ENCODE measurements around the gene DNAJC6.

DNAJC6 gene

DNA sequence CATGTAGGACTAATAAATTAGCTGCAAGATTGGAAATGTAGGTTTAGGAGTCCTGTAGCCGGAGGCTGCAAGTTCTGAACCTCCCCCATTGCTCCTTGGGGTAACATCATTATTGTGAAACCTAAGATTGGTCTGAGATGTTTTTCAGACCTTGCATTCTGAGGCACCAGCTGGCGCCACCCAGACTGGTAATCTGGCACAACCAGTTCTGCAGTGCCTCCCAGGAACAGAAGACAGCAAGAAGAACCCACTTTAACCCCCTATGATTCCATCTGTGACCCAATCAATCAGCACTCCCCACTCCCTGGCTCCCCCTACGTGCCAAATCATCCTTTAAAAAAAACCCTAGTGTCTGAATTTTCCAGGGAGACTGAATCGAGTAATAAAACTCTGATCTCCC lies 11.6 kb upstream of the DNAJC6 start:
- no peak for DNase-seq

DNA sequence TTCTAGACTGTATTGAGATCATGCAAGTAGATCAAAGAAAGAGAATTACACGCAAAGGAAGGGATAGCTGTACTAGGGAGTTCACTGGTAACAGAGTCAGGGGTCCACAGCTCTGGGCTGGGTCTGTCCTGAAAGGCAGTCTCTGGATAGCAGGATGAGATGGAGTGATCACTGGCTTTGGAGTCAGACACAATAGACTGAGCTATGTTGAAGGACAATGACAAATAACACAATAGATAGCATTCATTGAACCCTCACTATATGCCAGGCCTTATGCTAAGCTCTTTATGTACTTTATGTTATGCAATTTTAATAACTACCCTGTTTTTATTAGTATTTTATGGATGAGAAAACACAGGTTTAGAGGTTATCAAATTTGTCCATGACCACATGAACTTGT lies 10.0 kb upstream of the DNAJC6 start:
- DNase-seq = no peak

DNA sequence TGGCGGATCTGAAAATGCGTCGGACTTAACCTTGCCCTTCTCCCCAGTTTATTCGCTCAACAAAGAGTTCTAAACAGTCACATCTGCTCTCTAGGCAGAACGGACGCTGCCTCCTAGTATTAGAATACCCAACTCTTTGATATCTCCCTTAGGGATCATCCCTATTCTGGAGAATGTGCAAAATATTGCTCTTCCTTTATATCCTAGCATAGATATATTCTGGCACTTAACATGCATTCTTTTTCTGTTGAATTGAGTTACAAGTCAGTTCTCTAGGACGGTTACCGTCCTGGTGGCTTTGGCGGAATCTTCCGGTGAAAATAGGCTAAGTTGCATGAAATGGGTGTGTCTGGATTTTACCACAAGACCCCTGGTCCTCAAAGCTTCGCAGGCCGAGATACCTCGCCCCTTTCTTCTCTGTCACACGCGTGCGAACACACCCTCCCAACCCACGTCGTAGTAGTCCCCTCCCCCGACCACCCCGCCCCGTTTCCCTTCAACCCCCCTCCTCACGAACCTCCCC lies 501 bp upstream of the DNAJC6 start:
- no peak for DNase-seq

DNA sequence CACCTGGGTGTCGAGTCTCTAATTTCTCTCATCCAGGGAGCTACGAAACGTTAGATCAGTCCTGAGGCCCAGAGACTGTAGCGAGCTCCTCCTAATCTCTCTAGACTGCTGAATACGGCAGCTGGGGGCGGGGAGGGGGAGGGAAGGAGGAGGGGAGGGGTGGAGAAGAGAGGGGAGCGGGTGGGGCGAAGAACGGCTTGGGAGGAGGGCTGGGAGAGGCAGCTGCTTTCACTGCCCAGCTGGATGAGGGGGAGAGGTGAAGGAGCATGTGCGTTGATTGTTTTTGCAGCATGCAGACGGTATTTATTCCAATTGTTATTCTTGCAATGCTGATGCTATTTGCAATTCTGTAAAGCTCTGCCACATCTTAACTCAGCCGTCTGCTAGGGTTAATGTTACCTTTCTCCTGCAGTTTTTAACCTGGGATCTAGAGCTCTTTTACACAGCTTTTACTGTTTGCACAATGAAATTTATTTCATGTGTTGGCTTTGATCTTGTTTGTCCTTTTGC lies 790 bp downstream of the DNAJC6 start:
- no peak for DNase-seq

DNA sequence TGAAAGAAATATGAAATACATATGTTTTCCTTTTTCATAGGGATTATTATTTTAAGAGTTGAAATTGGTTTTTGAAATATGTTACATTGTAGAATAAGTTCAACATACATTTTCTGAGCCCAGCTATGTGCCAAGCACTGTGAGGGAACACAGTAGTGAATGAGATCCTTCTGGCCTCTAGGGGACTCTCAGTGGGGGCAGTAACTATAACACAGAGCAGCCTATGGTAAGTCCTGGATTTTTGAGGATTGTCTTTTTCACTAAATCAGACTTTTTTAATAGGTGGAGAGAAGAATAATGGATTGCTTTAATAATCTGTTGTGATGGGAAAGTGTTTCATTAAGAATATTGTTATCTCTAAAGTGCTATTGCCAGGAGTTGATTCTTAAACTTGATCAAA lies 2.4 kb downstream of the DNAJC6 start:
- DNase-seq = no peak

DNA sequence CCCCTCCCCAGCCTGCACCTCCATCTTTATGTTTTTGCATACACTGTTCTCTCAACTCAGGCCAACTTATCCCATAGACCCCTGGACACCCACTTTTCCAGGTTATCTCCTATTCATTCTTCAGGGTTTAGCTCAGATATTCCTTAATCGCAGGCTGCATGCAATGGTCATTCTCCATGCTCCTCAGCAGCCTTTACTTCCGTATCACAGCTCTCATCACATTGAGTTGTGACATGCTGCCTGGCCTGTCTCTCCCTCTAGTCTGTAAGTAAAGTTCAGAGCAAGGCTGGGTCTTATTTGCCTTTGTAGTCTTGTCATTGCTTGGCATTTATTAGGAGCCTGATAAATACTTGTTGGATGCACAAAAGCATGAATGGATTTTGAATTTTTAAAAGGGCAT lies 6.9 kb downstream of the DNAJC6 start:
- no peak for DNase-seq

DNA sequence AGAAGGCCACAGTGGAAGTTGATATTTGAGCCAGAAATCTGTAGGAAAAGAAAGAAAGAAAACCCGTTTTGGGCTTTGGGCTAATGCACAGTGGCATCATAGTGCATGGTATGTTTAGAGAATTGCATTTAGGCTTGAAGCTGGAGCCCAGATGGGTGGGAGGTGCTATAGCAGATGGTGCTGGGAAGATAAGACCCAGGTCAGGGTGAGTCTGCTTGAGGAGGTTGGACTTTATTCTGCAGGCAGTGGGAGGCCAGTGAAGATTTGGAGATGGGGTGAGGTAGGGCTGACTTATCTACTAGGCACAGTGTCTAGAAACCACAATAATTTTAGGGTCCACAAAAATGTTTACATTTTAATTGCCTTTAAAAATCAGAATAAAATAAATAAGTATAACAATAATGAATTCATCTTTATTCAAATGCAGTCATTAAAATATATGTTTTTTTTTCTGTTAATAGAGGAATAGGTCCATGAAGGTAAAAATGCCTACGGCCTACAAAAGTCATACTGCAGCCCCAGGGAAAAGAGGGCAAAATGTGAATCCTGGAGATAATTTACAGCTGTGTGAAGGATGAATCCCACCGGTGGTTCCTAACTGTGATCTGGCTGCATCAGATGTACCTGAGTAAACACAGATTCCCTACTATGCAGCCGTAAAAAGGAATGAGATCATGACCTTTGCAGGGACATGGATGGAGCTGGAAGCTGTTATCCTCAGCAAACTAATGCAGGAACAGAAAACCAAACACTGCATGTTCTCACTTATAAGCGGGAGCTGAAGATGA lies 8.7 kb downstream of the DNAJC6 start:
- no peak for DNase-seq

DNA sequence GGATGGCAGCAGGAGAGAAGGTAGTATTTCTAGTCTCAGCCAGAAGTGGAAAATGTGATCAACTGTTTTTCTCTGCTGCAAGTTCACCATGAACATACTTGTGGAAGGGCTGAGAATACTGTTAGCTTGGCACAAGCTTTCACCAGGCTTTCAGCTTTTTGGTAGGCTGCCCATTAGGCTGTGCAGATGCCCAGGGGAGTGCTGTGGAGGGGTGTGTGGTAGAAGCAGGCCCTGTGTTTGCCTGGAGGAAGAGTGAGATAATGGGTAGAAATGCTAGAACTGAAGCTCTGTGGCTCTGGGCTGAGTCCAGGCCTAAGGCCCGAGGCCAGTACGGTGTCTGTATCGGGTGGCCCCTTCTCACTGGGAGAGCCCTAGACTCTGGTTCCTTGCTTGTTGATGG lies 9.8 kb downstream of the DNAJC6 start:
- no peak for DNase-seq

DNA sequence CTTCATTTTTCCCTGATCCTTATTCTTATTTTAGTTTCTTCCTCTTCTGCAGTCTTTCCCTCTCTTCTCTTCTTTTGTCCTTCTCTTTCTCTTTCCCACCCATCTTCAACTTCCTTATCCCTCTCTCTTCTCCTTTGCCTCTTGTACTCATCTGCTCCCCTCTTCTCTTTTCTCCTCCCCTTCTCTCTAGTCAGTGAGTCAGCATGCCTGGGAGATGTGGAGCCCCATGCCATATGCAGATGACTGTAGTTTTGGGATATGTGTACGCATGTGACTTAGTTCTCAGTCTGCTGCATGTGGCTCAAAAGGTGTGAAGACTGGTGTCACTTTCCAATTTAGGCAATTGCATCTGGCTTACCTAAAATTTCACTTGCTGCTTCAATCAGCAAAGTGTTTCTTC lies 10.4 kb downstream of the DNAJC6 start:
- DNase-seq = no peak

DNA sequence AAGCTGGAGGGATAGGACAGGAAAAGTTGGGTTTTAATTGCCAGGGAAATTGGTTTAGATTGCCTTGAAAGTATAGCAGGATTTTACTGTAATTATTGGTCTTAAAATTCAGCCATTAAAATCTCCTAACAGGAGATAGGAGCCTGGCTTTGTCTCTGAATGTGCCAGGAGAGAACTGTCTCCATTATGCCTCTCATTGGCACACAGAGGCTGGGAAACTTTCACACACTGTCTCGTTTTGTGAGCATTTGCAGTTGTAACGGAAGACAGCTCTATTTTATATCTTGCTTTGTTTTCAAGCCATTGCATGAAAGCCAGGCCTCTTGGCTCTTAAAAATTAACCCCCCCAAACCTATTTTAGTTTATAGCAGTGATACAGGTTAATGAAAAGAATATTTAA lies 12.5 kb downstream of the DNAJC6 start:
- DNase-seq = no peak

DNA sequence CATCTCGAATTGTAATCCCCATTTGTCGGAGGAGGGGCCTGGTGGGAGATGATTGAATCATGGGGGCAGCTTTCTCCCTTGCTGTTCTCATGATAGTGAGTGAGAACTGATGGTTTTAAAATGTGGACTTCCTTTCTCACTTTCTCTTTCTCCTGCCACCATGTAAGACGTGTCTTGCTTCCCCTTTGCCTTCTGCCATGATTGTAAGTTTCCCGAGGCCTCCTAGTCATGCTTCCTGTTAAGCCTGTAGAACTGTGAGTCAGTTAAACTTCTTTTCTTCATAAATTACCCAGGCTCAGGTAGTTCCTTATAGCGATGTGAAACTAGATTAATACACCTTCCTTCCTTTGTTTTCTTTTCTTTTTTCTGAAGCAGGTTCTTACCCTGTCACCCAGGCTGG lies 13.9 kb downstream of the DNAJC6 start:
- no peak for DNase-seq

DNA sequence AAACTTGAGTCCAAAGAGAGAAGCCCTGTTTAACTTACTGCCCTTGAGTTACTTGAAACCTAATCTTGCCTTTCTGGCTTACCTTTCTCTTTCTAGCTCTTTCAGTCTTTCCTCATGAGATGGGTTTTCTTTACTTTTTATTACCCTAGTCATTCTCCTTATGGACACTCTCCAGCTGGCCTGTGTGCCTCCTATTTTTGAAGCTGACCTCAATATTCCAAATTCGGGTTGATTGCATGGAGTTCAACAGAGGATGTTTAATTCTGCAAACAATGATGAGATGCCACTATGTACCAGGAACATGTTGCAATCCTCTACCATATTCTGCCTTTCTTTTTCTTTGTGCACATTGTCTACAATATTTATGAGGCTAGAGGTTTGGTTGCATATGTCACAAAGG lies 20.7 kb downstream of the DNAJC6 start:
- DNase-seq = no peak

DNA sequence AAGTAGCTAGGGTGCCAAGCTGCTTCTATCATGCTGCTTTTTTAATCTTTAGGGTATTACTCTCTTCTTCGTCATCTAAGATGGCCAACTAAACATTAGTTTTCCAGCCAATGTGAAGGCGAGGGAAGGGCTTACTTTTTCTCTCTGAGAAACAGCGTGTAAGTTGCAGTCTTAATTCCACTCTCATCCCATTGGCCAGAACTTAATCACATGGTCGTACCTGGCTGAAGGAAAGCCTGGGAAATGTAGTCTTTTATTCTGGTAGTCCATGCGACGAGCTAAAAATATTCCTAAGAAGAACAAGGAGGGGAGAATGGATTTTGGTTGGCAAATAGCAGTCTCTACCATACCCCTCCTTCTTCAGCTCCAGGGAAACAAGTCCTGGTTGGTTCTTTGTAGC lies 21.5 kb downstream of the DNAJC6 start:
- no peak for DNase-seq

DNA sequence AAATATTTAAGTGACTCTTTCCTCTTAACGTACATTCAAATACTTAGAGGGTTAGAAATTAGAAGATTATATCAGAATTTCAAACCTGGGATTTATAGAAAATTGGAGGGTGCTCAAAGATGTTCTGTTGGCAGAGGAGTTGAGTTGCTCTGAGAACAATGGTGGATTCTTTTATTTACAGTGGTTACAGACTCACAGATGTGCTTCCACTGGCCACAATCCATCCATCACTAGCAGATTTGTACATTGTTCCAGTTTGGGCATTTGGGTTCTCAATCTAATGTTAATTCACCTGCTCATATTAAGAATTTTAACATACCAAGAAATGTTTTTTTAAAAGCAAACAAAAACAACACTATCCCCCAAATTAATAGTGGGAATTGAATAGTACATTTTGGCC lies 23.5 kb downstream of the DNAJC6 start:
- no peak for DNase-seq

DNA sequence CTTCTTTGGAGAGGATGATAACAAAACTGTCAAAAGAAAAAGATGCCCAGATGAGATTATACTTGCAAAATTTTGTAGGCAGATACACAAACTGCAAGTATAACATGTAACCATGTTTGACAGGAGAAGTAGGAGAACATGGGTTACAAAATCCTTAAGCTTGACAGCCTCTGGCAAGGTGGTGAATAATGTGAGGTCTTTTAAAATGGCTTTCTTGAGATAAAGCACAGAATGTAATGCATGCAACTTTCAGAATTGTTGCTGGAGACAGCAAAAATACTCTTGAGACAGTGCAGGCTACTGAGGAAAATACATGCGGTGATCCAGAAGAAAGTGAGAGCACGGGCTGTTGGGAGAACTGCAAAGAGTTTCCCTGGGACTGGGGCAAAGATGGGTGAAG lies 24.7 kb downstream of the DNAJC6 start:
- DNase-seq = no peak

DNA sequence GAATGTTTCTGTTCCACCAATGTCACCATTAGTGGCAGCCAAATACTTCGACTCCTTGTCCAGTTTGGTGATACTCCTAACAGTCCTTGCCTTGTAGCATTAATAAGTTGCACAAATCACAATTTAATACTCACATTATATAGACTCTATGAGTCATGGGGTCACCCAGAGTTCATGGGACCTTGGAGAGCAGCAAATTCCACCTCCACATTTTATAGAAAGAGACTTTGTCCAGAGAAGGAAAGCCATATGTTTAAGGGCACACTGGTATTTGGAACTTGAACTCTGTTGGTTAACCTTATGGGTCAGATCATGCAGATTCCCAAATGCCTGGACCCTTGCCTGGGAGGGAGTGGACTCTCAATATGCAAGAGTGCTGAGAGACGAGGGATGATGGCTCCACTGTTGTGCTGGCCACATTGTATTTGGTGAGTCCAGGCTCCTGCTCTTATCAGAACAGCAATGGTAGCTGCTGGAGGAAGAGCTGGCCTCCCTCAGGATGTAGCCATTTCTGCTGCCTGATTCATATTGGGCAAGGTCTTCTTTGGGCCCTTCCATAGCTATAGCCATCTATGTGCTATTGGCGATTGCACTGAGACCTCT lies 30.6 kb downstream of the DNAJC6 start:
- no peak for DNase-seq

DNA sequence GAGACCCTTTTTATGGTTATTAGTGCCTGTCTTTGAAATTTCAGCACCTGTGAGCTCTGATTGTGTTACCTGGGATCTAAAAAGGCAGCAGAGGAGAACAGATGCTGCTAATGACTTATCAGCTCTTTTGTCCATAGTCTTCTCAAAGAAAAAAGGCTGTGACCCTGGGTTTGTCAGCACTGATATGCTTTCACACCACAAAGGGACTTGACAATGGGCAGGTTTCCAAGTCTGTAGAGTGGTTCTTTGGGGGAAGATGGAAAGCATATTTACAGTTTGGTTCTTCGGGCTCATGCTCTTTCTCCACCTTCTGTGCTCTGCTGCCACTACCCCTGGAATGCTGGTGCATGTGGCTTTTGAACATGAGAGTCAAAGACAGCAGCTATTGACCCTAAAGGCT lies 32.0 kb downstream of the DNAJC6 start:
- DNase-seq = no peak

DNA sequence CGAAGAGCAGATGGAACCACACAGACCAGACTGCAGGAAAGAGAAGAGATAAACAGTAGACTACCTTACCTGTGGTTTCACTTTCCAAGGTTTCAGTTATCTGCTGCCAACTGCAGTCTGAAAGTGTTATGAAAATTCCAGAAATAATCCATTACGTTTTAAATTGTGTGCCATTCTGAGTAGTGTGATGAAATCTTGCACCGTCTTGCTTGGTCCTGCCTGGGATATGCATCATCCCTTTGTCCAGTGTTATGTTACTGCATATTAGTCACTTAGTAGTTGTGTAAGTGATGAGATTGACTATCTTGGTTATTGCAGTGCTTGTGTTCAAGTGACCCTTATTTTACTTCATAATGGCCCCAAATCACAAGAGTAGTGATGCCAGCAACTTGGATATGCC lies 33.9 kb downstream of the DNAJC6 start:
- DNase-seq = no peak

DNA sequence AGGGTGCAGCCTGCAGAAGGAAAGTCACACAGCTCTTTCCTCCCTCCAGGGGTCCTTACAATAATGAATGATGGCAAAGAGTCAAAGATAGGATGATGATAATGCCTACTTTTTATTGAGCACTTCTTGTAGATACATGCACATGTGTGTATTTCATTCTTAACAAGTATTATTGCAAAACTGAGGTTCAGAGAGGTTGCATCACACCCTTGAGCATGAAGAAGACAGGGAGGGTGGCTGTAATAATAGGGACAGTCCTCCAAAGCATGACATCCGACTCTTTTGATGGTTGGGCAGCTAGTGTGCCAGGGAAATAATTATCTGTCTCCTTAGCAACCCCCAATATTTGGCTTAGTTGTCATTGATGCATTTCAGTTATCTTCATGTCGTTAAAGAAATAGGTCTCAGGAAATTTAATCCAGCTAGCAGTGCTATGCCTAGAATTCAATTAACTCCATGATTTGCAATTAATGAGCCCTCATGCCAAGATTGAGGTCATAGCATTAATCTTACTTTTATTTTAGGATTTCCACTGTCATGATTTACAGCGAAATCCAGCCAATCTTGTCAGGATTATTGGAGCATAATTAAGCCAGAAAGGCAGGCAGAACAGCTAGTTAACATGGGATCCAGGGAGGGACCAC lies 35.0 kb downstream of the DNAJC6 start:
- no peak for DNase-seq

DNA sequence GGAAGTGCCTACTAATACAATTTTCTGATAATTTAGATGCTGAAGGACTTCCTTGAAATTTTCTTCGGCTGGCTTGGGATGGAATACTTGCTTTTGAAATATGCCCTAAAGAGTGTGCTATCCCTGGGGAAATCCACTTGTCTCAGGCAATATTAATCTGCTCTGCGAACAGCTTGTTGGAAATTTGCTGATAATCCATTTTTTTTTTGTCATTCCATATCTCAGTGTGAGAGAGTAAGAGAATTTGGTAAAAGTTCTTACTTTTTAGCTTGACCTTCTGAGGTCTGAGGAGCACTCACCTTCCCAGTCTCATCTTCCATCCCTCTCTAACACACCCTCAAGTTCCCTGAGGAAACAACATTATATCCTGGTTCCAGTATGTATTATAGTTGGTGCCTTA lies 36.8 kb downstream of the DNAJC6 start:
- DNase-seq = no peak

DNA sequence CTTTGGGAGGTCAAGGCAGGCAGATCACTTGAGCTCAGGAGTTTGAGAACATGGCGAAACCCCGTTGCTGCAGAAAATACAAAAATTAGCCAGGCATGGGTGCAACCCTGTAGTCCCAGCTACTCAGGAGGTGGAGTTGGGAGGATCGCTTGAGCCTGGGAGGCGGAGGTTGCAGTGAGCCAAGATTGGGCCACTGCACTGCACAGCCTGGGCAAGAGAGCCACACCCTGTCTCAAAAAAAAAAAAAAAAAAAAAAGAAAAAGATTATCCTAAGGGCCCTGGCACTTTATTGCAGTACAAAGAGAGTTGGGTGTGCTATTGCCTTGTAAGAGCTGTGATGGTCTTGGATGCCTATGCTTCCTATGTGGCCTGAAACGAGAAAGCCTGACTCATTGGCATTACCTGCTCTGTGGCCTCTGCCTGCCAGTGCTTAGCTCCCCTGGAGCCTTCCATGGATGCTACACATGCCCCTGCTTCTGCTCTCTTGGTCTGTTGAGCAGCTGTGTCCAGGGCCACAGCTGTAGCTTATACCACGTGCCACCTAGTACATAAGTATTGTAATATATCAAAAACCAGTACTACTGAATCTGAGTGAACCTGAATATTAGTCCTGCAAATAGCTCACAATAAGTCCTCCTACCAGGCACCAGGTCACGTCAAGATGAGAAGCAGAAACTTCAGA lies 45.8 kb downstream of the DNAJC6 start:
- no peak for DNase-seq

DNA sequence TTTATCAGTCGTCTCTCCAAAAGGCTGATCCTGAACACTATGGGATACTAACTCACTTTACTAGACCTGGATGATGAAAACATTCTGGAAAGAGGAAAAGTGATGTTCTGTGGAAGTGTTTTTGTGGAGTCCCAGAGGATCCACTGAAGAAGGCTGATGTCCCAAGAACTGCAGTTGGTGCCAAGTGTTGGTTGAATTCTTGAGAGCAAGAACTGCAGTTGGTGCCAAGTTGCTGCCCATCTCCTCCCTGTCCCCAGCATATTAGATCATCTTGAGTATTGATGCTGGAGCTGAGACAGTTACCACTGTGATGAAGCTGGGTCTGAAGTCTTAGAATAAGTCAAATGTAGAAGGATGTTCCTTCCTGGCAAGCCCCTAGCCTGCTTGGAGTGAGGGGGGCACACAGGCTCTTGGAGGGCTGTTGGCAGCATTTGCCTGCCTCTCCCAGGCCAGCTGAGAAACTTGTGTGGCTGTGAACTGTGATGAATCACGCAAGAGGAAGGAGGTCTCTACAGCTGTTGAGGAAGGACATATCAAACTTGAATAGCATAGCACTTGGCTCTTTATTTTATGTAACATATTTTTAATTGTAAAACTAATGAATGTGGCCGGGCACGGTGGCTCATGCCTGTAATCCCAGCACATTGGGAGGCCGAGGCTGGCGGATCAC lies 48.1 kb downstream of the DNAJC6 start:
- no peak for DNase-seq

DNA sequence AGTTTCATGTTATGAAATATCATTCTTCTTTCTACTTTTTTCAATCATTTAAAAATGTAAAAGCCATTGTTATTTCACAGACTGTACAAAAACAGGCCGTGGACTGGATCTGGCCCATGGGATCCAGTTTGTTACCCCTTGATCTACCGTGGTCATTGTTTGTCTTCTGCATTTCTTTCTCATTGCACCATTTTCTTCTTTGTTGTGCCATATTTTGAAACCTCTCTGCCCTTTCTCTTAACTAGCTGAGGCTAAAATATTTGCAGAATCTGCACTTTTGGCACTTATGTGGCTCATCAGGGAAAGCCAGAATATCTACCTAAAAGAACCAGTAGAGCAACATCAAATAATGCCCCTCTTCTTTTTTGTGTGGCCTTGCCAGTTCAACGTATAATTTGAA lies 50.5 kb downstream of the DNAJC6 start:
- DNase-seq = no peak

Measured in CD4-positive, alpha-beta T cell treated with Interleukin-21 for 1 hour (primary cell).